HG03108 (cell line): ENCODE results near the gene ZNF616.
"Not testable (repeated sequence)": the region's sequence is repeated elsewhere in the genome, so short reads cannot be mapped to it uniquely, and the experiment has no call there.

Source experiments
- ATAC-seq: cut with Tn5 transposase; IDR thresholded peaks from one replicate; pipeline ENCODE4 v1.9.1; 2021; ENCODE audit warnings: moderate library complexity; ENCODE audit not compliant: unreplicated experiment

Gene ZNF616

GRCh38 chr19:52112624-52113023 is 27.1 kb downstream of the ZNF616 start:
- no peak for ATAC-seq

DNA sequence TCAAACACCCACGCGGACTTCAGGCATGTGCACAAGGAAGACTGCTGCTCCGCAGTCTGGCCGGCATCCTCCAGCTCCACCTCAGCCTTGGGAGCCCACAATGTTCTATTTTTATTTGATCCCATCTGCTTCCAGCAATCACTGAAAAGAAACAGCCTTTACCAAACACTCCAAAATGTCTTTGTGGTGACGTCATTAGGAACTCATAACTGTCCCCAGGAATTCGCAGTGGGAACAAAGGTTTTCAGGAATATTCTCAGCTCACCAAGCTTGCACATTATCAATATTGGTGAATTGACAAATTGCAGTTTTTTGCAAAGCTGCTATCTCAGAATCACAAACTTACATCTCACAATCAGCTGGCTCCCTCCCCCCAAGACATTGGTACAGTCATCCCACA is 29.0 kb downstream of the ZNF616 start:
- ATAC-seq, result no peak

- ATAC-seq, result no peak
Measured at GRCh38 chr19:52102782-52103181, 37.0 kb downstream of the ZNF616 start.

DNA sequence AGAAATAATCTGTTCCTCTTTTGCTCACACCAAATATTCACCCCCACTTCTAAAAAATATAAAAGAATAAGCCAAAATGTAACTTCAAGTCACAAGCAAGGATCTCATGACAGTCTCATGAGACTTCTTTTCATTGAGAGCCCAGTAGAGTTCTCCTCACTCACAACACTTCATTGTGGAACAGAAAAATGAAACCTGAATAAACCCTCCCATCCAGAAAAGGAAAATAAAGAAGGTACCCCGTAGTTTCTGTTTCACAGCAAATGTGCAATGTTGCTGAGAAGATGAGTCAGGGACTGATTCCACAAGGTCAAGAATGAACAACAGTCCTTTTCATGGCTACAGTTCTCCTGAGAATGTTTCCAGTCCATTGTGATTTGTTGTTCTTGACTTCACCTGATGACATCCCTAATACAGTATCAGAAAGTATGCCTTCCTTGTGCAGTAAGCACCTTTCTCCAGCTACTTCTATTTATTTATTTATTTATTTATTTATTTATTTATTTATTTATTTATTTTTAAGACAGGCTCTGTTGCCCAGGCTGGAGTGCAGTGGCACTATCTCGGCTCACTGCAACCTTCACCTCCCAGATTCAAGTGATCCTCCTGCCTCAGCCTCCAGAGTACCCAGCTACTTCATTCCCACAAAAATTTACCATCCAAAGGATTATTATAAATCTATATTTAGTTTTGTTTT is 37.7 kb downstream of the ZNF616 start:
- ATAC-seq, result no peak

GRCh38 chr19:52099497-52100138 is 40.1 kb downstream of the ZNF616 start:
- ATAC-seq, result no peak

GRCh38 chr19:52096416-52096815 is 43.3 kb downstream of the ZNF616 start:
- not testable (repeated sequence) for ATAC-seq

DNA sequence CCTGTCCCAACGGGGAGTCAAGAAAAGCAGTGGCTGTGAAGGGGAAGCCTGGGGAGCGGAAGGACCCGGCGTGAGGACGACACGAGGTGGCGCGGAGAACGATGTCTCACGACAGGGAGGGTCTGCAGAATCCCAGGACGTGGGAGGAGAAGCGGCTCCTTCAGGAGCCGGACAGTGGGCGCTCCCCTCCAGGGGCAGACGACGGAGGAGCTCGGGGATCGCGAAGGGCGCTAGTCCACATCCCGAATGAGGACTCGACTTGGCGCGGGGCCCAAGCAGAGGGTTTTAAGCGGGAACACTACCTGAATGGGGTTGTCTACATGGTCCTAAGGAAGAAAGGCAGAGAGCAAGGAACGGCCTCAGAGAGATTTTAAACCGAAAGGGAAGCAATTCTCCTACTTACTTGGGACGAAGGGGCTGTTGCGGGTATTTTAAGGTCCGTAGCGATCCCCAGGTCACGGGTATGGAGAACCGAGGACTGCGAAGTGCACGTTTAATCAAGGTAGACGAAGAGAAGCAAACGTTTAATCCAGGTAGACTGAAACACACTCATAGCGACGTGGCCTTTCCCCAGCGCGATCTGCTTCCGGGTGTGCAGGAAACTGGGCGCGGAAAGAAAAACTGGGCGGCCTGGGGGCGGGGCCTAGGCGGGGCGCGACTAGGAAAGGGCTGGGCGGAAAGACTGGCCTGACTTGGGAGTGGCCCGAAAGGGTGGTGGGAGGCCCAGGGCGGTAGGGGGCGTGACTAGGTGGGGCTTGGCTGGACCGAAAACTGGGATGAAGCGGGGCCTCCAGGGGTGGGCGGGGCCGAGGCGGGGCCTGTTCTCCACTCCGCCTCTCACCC is 44.3 kb downstream of the ZNF616 start, which contains the start of gene ZNF841:
Gene ZNF841 (minus strand): TSS at position 594 of the 843 bp plus-strand sequence. CDS start 10,964 bp downstream, outside the sequence.
- ATAC-seq, result peak; percentile 95

DNA sequence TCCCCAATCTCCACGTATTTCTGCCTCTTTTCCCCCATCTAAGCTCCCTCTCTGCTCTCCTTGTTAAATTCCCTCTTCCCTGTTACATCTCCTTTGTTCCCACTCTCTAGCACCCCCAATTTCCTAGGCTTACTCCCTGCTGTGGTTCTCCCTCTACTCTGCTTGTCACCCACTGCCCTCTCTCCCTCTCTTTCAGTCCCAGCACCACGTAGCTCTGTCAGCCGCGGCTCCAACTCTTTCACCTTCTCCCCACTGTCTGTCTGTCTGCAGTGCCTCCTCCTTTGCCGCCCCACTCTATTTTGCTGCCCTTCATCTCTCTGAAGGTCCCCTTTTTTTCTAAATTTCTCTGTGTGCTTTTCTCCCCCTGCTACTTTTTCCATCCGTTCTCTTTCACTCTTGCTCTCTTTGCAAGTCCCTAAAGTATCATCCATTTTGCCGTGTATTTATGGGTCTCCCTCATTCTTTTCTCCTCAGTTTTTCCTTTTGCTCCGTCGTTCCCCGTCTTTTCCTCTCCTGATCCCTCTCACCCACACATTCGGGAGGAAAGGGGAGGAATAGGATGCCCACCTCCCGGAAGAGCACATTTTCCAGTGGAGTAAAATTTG is 45.1 kb downstream of the ZNF616 start:
- no peak for ATAC-seq

- no peak for ATAC-seq
Measured at GRCh38 chr19:52086481-52086880, 53.3 kb downstream of the ZNF616 start.

- ATAC-seq, result no peak
Measured at GRCh38 chr19:52070496-52070895, 69.2 kb downstream of the ZNF616 start.

DNA sequence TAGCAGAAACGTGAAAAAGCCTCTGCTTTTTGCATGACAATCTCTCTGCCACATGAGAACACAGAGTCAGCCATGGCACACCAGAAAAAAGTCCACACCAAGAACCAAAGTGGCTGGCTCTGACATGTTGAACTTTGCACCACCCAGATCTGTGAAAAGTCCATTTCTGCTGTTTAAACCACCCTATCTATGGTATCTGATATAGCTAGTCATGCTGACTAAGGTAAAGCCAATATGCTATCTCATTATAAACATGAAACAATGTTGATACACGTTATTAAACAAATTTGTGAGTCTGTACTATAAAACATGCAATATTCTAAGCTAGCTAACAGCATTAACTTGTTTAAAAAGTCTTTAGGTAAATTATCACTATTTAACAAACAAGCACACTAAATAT is 70.1 kb downstream of the ZNF616 start:
- no peak for ATAC-seq

DNA sequence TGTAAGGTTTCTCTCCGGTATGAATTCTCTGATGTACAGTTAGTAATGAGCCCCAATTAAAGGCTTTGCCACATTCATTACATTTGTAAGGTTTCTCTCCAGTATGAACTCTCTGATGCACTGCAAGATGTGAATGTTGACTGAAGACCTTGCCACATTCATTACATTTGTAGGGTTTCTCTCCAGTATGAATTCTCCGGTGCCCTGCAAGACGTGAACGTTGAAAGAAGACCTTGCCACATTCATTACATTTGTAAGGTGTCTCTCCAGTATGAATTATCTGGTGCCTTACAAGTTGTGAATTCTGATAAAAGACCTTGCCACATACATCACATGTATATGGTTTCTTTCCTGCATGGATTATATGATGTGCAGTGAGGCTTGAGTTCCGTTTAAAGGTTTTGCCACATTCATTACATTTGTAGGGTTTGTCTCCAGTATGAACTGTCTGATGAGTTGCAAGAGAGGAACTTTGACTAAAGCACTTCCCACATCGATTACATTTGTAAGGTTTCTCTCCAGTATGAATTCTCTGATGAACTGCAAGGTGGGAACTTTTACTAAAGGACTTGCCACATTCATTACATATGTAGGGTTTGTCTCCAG is 73.4 kb downstream of the ZNF616 start:
- no peak for ATAC-seq

- no peak for ATAC-seq
Measured at GRCh38 chr19:52065399-52065798, 74.3 kb downstream of the ZNF616 start.
